Smooth muscle cell (in vitro differentiated cells): ENCODE results near the gene NR2F1. TPM values are rescaled to one million over a fixed set of nuclear protein-coding genes. Genes with fewer than 3 reads are reported as not detected.

ENCODE experiments used
- DNase-seq: peaks from one replicate; lab custom pipeline; 2025; ENCODE audit not compliant: unreplicated experiment; lab: John Stamatoyannopoulos, UW
- H2AFZ ChIP-seq: fragments of 200-600 bp; sonication (generic); 2 replicates; pipeline ENCODE4 v1.6.0; 2016; ENCODE audit warnings: antibody characterized with exemption, low read depth, mild to moderate bottlenecking
- H3F3A ChIP-seq: fragments of 200-600 bp; sonication (generic); 2 replicates; pipeline ENCODE4 v1.6.0; 2017; ENCODE audit warnings: antibody characterized with exemption, low read depth
- H3K27ac ChIP-seq: fragments of 200-600 bp; sonication (generic); 2 replicates; pipeline ENCODE4 v1.5.1; 2016; ENCODE audit warnings: low read depth, mild to moderate bottlenecking
- H3K27me3 ChIP-seq: fragments of 200-600 bp; sonication (generic); 2 replicates; pipeline ENCODE4 v1.6.1; 2016; ENCODE audit warnings: low read depth, mild to moderate bottlenecking
- H3K36me3 ChIP-seq: fragments of 200-600 bp; sonication (generic); 2 replicates; pipeline ENCODE4 v1.5.1; 2016; ENCODE audit warnings: low read depth
- H3K4me1 ChIP-seq: fragments of 200-600 bp; sonication (generic); 2 replicates; pipeline ENCODE4 v1.5.1; 2016; ENCODE audit warnings: low read depth
- H3K4me2 ChIP-seq: fragments of 200-600 bp; sonication (generic); 2 replicates; pipeline ENCODE4 v1.6.0; 2016; ENCODE audit warnings: mild to moderate bottlenecking
- H3K4me3 ChIP-seq: fragments of 200-600 bp; sonication (generic); 2 replicates; pipeline ENCODE4 v1.5.1; 2016; ENCODE audit warnings: mild to moderate bottlenecking
- H3K79me2 ChIP-seq: fragments of 200-600 bp; sonication (generic); 2 replicates; pipeline ENCODE4 v1.6.0; 2016; ENCODE audit warnings: low read depth, mild to moderate bottlenecking
- H3K9ac ChIP-seq: fragments of 200-600 bp; sonication (generic); 2 replicates; pipeline ENCODE4 v1.6.0; 2016; ENCODE audit warnings: low read depth
- H3K9me3 ChIP-seq: fragments of 200-600 bp; sonication (generic); replicated peaks from 2 replicates; pipeline ENCODE4 v1.5.1; 2016; ENCODE audit warnings: low read depth
- H4K20me1 ChIP-seq: fragments of 200-600 bp; sonication (generic); 2 replicates; pipeline ENCODE4 v1.6.0; 2016; ENCODE audit warnings: low read depth
- WGBS: methylation state at CpG from one replicate; pipeline ENCODE4 v1.1.7; 2016; ENCODE audit warnings: low lambda C conversion rate; 5-methylcytosine and 5-hydroxymethylcytosine counted together
- polyA plus RNA-seq: library from polyadenylated mRNA; unstranded; fragments of >200 nt; fragmentation: Nextera tagmentation; extraction: Ambion mirVana; gene quantifications from 2 replicates; pipeline ENCODE4 v1.2.1, GENCODE V29; 2016
- total RNA-seq: library from RNA; depleted of rRNA; stranded (reverse); fragments of >200 nt; gene quantifications from 2 replicates; pipeline ENCODE4 v1.2.3, GENCODE V29; 2014
- TF ChIP-seq, protein P1 (sequence below): fragments of 200-600 bp; sonication (generic); IDR thresholded peaks from 2 replicates; pipeline ENCODE4 v1.5.1; 2017; ENCODE audit warnings: borderline replicate concordance, mild to moderate bottlenecking, antibody characterized with exemption; ENCODE audit not compliant: insufficient read depth, poor library complexity, severe bottlenecking

The NR2F1 gene
- total and polyA plus RNA-seq, 2 experiments from 2014 or later, result 6.0 to 8.2 TPM

- H3K27ac ChIP-seq, result no peak overlapping the region
- H2AFZ ChIP-seq, result peak overlapping the region; percentile 70
- H3K9ac ChIP-seq, result no peak overlapping the region
- H3K27me3 ChIP-seq, result peaks cover 76% of the 10 kb centered on the region
- TF ChIP-seq, protein P1, sequence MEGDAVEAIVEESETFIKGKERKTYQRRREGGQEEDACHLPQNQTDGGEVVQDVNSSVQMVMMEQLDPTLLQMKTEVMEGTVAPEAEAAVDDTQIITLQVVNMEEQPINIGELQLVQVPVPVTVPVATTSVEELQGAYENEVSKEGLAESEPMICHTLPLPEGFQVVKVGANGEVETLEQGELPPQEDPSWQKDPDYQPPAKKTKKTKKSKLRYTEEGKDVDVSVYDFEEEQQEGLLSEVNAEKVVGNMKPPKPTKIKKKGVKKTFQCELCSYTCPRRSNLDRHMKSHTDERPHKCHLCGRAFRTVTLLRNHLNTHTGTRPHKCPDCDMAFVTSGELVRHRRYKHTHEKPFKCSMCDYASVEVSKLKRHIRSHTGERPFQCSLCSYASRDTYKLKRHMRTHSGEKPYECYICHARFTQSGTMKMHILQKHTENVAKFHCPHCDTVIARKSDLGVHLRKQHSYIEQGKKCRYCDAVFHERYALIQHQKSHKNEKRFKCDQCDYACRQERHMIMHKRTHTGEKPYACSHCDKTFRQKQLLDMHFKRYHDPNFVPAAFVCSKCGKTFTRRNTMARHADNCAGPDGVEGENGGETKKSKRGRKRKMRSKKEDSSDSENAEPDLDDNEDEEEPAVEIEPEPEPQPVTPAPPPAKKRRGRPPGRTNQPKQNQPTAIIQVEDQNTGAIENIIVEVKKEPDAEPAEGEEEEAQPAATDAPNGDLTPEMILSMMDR, result no peak
- peaks cover 4% of the 10 kb centered on the region for H3K4me1 ChIP-seq
- H3K9me3 ChIP-seq, result no peaks in the 10 kb centered on the region
- no peaks in the 10 kb centered on the region for H3K36me3 ChIP-seq
- H3F3A ChIP-seq, result no peaks in the 10 kb centered on the region
- 1% methylated on average over 38 of the region's 41 CpGs for WGBS
- peak overlapping the region; percentile 71 for H3K4me3 ChIP-seq
- peak overlapping the region; percentile 95 for H3K4me2 ChIP-seq
- no peaks in the 10 kb centered on the region for H3K79me2 ChIP-seq
- H4K20me1 ChIP-seq, result no peaks in the 10 kb centered on the region
- DNase-seq, result peak; percentile 72
Observed at GRCh38 chr5:93621327-93621798, 38.3 kb downstream of the NR2F1 start.

DNA sequence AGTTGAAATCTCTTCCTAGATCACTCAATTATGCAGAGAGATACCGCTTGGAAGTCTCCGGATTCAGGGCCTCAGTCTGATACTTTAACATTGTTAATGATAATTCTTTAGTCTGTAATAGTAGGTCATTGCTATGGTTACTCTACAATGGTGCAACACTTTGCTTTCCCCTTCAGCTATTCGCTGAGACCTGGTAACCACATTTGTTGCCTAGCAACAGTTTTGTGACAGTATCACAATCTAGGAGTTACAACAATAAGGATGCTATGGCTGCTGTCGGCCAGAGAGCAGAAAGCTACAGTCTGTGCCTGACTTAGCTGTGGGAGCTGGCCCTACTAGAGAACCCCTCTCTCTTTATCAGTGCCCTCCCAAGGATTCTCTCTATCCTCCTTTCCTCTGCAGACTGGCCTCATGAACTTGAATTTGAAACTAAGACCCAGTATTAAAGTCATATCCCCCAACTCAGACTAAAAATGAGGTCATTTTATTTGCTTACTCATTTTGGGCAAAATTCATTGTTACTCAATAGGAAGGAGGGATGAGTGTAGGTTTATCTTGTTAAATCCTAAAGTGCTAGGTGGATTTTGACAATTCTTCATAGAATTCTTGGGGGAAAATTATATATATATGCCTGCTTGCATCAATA, 39.3 kb downstream of the NR2F1 start:
- no peak for DNase-seq
- Histone ChIP-seq H2AFZ (no peak overlapping the region), H3K4me3 (peak overlapping the region; percentile 71), H3K36me3 (no peaks in the 10 kb centered on the region), H3K9me3 (no peaks in the 10 kb centered on the region), H3K79me2 (no peaks in the 10 kb centered on the region), H4K20me1 (no peaks in the 10 kb centered on the region), H3K27ac (no peak overlapping the region), H3K27me3 (peaks cover 67% of the 10 kb centered on the region), H3K4me2 (peak overlapping the region; percentile 95), H3K9ac (no peak overlapping the region), H3F3A (no peaks in the 10 kb centered on the region), H3K4me1 (peaks cover 4% of the 10 kb centered on the region)
- 48% methylated on average over 4 of the region's 4 CpGs for WGBS
- TF ChIP-seq, protein P1, result no peak

- DNase-seq, result no peak
- H2AFZ ChIP-seq, result no peak overlapping the region
- 50% methylated on average over 4 of the region's 4 CpGs for WGBS
- H3K27me3 ChIP-seq, result peaks cover 59% of the 10 kb centered on the region
- H3K4me2 ChIP-seq, result no peak overlapping the region
- no peaks in the 10 kb centered on the region for H3F3A ChIP-seq
- peaks cover 4% of the 10 kb centered on the region for H3K4me1 ChIP-seq
- no peaks in the 10 kb centered on the region for H4K20me1 ChIP-seq
- H3K9ac ChIP-seq, result no peak overlapping the region
- no peak overlapping the region for H3K27ac ChIP-seq
- TF ChIP-seq, protein P1, result no peak
- no peaks in the 10 kb centered on the region for H3K9me3 ChIP-seq
- H3K4me3 ChIP-seq, result no peak overlapping the region
- H3K79me2 ChIP-seq, result no peaks in the 10 kb centered on the region
- H3K36me3 ChIP-seq, result no peaks in the 10 kb centered on the region
Observed at GRCh38 chr5:93623153-93623552, 40.1 kb downstream of the NR2F1 start.

DNA sequence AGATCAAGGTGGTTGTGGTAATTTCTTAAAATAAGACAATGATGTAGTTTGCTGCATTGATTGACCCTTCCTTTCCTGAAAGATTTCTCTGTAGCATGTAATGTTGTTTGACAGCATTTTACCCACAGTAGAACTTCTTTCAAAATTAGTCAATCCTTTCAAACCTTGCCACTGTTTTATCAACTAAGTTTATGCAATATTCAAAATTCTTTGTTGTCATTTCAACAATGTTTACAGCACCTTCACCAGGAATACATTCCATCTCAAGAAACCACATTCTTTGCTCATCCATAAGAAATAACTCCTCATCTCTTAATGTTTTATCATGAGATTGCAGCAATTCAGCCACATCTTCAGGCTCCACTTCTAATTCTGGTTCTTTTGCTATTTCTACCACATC, 43.8 kb downstream of the NR2F1 start:
- TF ChIP-seq, protein P1, result no peak
- no peak overlapping the region for H3K27ac ChIP-seq
- no peak for DNase-seq
- H3K4me1 ChIP-seq, result peaks cover 2% of the 10 kb centered on the region
- no peaks in the 10 kb centered on the region for H3K79me2 ChIP-seq
- H3K4me2 ChIP-seq, result no peak overlapping the region
- no peak overlapping the region for H3K9ac ChIP-seq
- no peaks in the 10 kb centered on the region for H3K9me3 ChIP-seq
- peaks cover 38% of the 10 kb centered on the region for H3K27me3 ChIP-seq
- no peak overlapping the region for H3K4me3 ChIP-seq
- no peak overlapping the region for H2AFZ ChIP-seq
- no peaks in the 10 kb centered on the region for H3K36me3 ChIP-seq
- H3F3A ChIP-seq, result no peaks in the 10 kb centered on the region
- no peaks in the 10 kb centered on the region for H4K20me1 ChIP-seq
